HFFc6 (cell line): ENCODE data around the gene FCMR. TPM values are rescaled to one million over a fixed set of nuclear protein-coding genes. Genes with fewer than 3 reads are reported as not detected.

Experiments used
- DNase-seq: peaks from one replicate; pipeline ENCODE4 v3.0.0-alpha.2; 2018
- H3K27ac Mint-ChIP-seq: 2 replicates; pipeline ENCODE4 v1.8.0; 2020; ENCODE audit warnings: mild to moderate bottlenecking, mixed read lengths
- H3K27me3 Mint-ChIP-seq: 2 replicates; pipeline ENCODE4 v1.8.0; 2021; ENCODE audit warnings: mild to moderate bottlenecking, moderate library complexity, mixed read lengths; ENCODE audit not compliant: insufficient read depth
- H3K36me3 Mint-ChIP-seq: 2 replicates; pipeline ENCODE4 v1.8.0; 2021; ENCODE audit warnings: low read depth, mixed read lengths
- H3K4me1 Mint-ChIP-seq: 2 replicates; pipeline ENCODE4 v1.8.0; 2020; ENCODE audit warnings: low read depth, mixed read lengths
- H3K4me3 Mint-ChIP-seq: 2 replicates; pipeline ENCODE4 v1.8.0; 2020; ENCODE audit warnings: mild to moderate bottlenecking, moderate library complexity, mixed read lengths
- H3K9me3 Mint-ChIP-seq: 2 replicates; pipeline ENCODE4 v1.8.0; 2020; ENCODE audit warnings: mild to moderate bottlenecking, mixed read lengths
- total RNA-seq, 6 experiments: library from RNA; stranded (reverse); fragmentation: NEBNext Ultra II Directional; extraction: Animal tissue kit (Norgen Biotek cat#: 25700); gene quantifications; 2 replicates in 1 of 6; 3 replicates in 5 of 6; pipeline ENCODE4 v1.2.3, GENCODE V29; 2021
- TF ChIP-seq, protein P1 (sequence below): fragments of 200-600 bp; sonication (generic); IDR thresholded peaks from 2 replicates; pipeline ENCODE4 v1.5.0; 2021; ENCODE audit warnings: antibody characterized with exemption, mild to moderate bottlenecking

The FCMR gene
- total RNA-seq, 6 experiments from 2014 or later, result 0.28 to 1.3 (median 0.67) TPM

GRCh38 chr1:206863266-206863665 lies 58.5 kb downstream of the FCMR start:
- H3K36me3 Mint-ChIP-seq, result no peaks in the 10 kb centered on the region
- H3K4me1 Mint-ChIP-seq, result peaks cover 28% of the 10 kb centered on the region
- no peaks in the 10 kb centered on the region for H3K9me3 Mint-ChIP-seq
- DNase-seq, result no peak
- peaks cover 17% of the 10 kb centered on the region for H3K27me3 Mint-ChIP-seq
- no peak overlapping the region for H3K4me3 Mint-ChIP-seq
- no peak overlapping the region for H3K27ac Mint-ChIP-seq
- TF ChIP-seq, protein P1, sequence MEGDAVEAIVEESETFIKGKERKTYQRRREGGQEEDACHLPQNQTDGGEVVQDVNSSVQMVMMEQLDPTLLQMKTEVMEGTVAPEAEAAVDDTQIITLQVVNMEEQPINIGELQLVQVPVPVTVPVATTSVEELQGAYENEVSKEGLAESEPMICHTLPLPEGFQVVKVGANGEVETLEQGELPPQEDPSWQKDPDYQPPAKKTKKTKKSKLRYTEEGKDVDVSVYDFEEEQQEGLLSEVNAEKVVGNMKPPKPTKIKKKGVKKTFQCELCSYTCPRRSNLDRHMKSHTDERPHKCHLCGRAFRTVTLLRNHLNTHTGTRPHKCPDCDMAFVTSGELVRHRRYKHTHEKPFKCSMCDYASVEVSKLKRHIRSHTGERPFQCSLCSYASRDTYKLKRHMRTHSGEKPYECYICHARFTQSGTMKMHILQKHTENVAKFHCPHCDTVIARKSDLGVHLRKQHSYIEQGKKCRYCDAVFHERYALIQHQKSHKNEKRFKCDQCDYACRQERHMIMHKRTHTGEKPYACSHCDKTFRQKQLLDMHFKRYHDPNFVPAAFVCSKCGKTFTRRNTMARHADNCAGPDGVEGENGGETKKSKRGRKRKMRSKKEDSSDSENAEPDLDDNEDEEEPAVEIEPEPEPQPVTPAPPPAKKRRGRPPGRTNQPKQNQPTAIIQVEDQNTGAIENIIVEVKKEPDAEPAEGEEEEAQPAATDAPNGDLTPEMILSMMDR, result no peak

DNA sequence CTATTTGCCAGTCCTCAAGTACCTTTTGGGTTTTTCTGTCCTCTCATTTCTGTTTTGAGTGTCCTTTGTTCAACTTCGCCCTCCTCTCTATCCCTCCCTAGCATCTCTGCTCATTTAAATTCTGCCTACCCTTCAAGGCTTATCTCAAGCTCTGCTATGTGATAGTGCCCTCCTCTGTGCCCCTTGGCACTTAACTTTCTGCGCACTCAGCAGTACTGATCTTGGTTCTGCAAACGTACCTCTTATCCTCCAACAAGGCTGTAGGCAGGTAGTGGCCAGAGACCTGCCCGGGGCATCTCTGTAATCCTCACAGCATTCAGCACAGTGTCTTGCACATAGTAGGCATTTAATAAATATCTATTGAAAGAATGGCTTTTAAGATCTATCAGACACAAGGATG lies 61.6 kb downstream of the FCMR start:
- TF ChIP-seq, protein P1, result no peak
- peaks cover 18% of the 10 kb centered on the region for H3K27me3 Mint-ChIP-seq

DNA sequence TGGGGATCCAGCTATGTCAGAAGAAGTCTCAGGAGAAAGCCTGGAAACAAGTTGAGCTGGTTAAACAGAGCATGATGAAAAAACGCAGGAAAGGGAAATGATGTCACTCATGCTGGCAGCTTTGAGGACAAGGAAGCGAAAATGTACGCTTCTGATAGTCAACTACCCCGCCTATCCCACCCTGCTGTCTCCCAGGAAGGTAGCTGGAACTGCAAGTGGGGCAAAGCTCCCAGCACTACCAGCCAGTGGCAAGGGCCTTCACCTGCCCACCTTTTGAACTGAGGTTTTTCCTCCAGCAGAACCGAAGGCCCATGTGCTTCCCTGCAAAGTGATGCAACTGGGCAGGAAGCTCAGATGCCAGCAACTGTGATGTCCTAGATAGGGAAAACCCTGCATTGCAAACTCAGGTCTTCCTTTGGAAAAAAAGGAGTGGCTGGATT lies 62.6 kb downstream of the FCMR start:
- H3K4me1 Mint-ChIP-seq, result no peaks in the 10 kb centered on the region
- H3K4me3 Mint-ChIP-seq, result no peak overlapping the region
- H3K9me3 Mint-ChIP-seq, result no peaks in the 10 kb centered on the region
- no peak overlapping the region for H3K27ac Mint-ChIP-seq
- no peak for DNase-seq
- TF ChIP-seq, protein P1, result no peak
- no peaks in the 10 kb centered on the region for H3K36me3 Mint-ChIP-seq
- peaks cover 19% of the 10 kb centered on the region for H3K27me3 Mint-ChIP-seq

More for the DNA sequence above, 61.6 kb downstream of the FCMR start:
- H3K36me3 Mint-ChIP-seq, result no peaks in the 10 kb centered on the region
- H3K4me3 Mint-ChIP-seq, result no peak overlapping the region
- H3K4me1 Mint-ChIP-seq, result peaks cover 5% of the 10 kb centered on the region
- no peak for DNase-seq
- H3K27ac Mint-ChIP-seq, result no peak overlapping the region
- no peaks in the 10 kb centered on the region for H3K9me3 Mint-ChIP-seq

DNA sequence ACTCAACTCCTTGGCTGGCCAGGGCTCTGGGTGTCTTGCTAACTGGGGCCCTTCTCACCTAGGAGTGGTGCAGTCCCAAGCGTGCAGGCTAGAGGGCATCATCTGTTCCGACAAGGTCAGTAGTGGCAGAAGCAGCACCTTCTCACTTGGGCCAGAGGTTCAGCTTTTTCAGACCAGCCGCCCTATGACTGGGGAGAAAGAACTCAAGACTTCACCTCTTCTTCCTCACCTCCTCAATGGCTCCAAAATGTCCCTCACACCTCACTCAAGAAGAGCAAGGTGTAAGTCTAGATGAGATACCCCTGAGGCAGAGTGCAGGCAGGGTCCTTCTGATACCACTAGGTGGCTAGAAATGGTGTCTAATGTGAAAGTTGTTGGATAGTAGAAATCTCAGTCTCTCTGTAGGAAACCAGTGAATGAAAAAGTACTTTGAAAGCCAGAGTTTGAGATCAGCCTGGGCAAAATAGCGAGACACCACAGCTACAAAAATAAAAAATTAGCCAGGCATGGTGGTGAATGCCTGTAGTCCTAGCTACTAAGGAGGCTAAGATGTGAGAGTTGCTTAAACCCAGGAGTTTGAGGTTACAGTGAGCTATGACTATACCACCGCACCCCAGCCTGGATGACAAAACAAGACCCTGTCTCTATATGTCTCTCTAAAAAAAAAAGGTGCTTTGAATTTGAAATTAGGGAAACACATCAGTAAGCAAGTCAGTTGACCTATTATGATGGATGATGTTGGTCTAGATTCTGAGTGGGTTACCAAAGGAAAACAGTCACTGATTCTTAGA lies 64.9 kb downstream of the FCMR start:
- DNase-seq, result no peak
- Mint-ChIP-seq H3K4me3 (no peak overlapping the region), H3K27ac (no peak overlapping the region), H3K27me3 (peaks cover 13% of the 10 kb centered on the region), H3K36me3 (peaks cover 7% of the 10 kb centered on the region; the same call in 1 of the 2 replicates), H3K4me1 (peaks cover 1% of the 10 kb centered on the region), H3K9me3 (peaks cover 13% of the 10 kb centered on the region)
- TF ChIP-seq, protein P1, result peak; percentile 70

GRCh38 chr1:206855859-206856258 lies 65.9 kb downstream of the FCMR start:
- peaks cover 14% of the 10 kb centered on the region for H3K9me3 Mint-ChIP-seq
- no peak overlapping the region for H3K4me3 Mint-ChIP-seq

More at GRCh38 chr1:206855859-206856258, 65.9 kb downstream of the FCMR start:
- Mint-ChIP-seq H3K36me3 (peaks cover 11% of the 10 kb centered on the region; the same call in 1 of the 2 replicates), H3K4me1 (peaks cover 7% of the 10 kb centered on the region), H3K27ac (no peak overlapping the region), H3K27me3 (peaks cover 9% of the 10 kb centered on the region)
- DNase-seq, result no peak
- TF ChIP-seq, protein P1, result no peak
